Kasumi-1 (cell line): Measurements from ENCODE around the gene CBY3.
A peak's percentile ranks its signal among the peaks of the same experiment; 100 is the strongest.
"Not testable (repeated sequence)": the region's sequence is repeated elsewhere in the genome, so short reads cannot be mapped to it uniquely, and the experiment has no call there.

Experiments
- DNase-seq, 2 experiments: peaks; one replicate each; lab custom pipeline; 2025; lab: John Stamatoyannopoulos, UW

Gene CBY3

GRCh38 chr5:179680780-179681401, at the start of gene CBY3:
TSS of gene CBY3 (minus strand) at chr5:179681034. CDS start at chr5:179680918, 116 bp downstream.
- no peak for DNase-seq

- no peak for DNase-seq
Measured at GRCh38 chr5:179730356-179730755, 49.5 kb upstream of the CBY3 start.

- no peak for DNase-seq
Measured at GRCh38 chr5:179729727-179730126, 48.9 kb upstream of the CBY3 start.

GRCh38 chr5:179729303-179729702, 48.5 kb upstream of the CBY3 start:
- DNase-seq: no peak

GRCh38 chr5:179727106-179727505, 46.3 kb upstream of the CBY3 start:
- no peak for DNase-seq

- DNase-seq: no peak
Measured at GRCh38 chr5:179724163-179724562, 43.3 kb upstream of the CBY3 start.

- no peak for DNase-seq
Measured at GRCh38 chr5:179720222-179720621, 39.4 kb upstream of the CBY3 start.

- DNase-seq: no peak
Measured at GRCh38 chr5:179716286-179716685, 35.5 kb upstream of the CBY3 start.

GRCh38 chr5:179700401-179700918, 19.6 kb upstream of the CBY3 start:
- peak; percentile 16 to 30 for DNase-seq

- peak; percentile 31 to 42 for DNase-seq
Measured at GRCh38 chr5:179699616-179700237, 18.9 kb upstream of the CBY3 start.

- no peak for DNase-seq
Measured at GRCh38 chr5:179698935-179699615, 18.2 kb upstream of the CBY3 start, which contains the start of gene CANX. TSS of gene CANX (plus strand) at chr5:179698967. CDS start at chr5:179705682, 6,715 bp downstream.

- peak; percentile 98 to 99 for DNase-seq
Measured at GRCh38 chr5:179697993-179698934, 17.4 kb upstream of the CBY3 start.

GRCh38 chr5:179697543-179697942, 16.7 kb upstream of the CBY3 start:
- not testable (repeated sequence) for DNase-seq

GRCh38 chr5:179697108-179697507, 16.3 kb upstream of the CBY3 start:
- DNase-seq: no peak

GRCh38 chr5:179696603-179697002, 15.8 kb upstream of the CBY3 start:
- DNase-seq: no peak

GRCh38 chr5:179694561-179694960, 13.7 kb upstream of the CBY3 start:
- DNase-seq: no peak

- DNase-seq: not testable (repeated sequence)
Measured at GRCh38 chr5:179689212-179689611, 8.4 kb upstream of the CBY3 start.

GRCh38 chr5:179680014-179680779, 637 bp downstream of the CBY3 start:
- DNase-seq: peak; percentile 49 to 59

GRCh38 chr5:179679014-179679674, 1.7 kb downstream of the CBY3 start:
- peak; percentile 68 to 69 for DNase-seq
